DMS79 treated with DMSO at 0.1 percent for 48 hours (cell line): Measurements from ENCODE around the gene ZNF93.
"Not testable (repeated sequence)": the region's sequence is repeated elsewhere in the genome, so short reads cannot be mapped to it uniquely, and the experiment has no call there.

ENCODE experiments used
- DNase-seq: peaks from one replicate; lab custom pipeline; 2025; lab: John Stamatoyannopoulos, UW

The ZNF93 gene

DNA sequence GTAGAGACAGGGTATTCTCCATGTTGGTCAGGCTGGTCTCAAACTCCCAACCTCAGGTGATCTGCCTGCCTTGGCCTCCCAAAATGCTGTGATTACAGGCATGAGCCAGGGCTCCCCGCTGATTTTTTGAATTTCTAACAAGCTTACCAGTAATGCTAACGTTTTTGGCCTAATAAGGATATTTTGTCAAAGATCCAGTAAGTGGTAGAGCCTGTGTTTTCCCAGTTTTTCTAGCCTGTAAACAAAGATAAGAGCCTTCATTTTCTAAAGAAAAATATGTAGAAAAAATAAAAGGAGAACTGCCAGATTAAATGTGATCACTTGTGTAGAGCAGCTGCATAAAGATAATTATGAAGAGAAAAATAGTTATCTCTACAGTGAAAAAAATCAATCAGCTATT lies 37.7 kb downstream of the ZNF93 start:
- no peak for DNase-seq

DNA sequence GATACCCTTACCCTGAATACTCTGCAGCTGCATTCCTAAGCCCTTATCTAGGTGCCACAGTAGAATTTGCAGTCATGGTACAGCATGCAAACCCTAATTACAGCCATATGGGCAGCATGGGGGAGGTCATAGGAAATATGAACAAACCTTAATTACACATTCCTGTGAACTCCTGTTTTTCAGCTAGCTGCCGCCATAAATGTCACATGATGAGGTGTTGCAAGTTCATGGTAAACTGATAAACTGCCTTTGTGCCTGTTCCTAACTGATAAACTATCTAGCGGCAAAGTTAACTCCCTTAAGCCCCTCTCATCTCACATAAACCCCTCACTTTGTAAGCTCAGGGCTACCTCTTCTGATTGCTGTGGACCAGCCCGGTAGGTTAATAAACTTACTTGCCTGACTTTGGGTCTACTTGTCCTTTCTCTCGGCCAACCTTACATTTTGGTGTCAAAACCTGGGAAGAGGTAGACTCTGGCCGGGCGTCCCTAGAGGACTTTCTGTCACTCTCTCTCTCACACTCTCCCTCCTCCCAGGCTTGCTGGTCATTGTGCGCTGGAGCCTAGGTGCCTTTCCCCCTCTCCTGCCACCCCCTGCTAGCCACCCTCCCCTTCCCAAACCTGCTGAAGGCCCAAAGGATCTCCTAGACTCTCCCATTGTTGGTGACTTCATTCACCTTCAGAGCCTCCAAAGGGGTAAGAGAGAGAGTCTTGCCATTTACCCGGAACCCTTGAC lies 43.3 kb downstream of the ZNF93 start:
- DNase-seq = no peak

DNA sequence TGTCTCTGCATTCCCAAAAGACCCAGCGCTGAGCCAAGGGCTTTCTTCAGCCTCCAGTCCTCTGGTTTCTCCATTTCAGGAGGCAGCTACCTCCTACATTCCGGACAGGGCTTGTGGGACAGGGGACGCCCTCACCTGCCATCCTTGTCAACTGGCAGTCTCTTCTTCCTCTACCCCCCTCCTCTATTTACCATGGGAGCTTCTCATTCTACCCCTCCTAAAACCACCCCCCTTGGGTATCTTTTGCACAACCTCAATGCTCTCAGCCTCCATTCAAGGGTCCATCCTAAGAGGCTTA lies 43.8 kb downstream of the ZNF93 start:
- no peak for DNase-seq

DNA sequence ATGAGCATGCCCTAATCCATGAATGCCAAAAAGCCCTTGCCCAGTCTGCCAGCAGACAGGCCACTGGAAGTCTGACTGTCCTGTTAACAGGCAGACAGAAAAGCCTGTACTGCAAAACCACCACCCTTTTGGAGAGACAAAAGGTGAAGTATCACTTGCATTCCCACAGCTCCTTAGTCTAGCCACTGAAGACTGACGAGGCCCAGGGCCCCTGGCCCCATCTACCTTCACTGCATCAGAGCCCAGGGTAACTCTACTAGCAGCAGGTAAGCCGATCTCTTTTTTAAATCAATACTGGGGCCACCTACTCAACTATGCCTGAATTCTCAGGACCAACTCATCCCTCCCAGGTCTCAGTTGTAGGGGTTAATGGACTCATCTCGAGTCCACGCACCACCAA lies 45.5 kb downstream of the ZNF93 start:
- no peak for DNase-seq

DNA sequence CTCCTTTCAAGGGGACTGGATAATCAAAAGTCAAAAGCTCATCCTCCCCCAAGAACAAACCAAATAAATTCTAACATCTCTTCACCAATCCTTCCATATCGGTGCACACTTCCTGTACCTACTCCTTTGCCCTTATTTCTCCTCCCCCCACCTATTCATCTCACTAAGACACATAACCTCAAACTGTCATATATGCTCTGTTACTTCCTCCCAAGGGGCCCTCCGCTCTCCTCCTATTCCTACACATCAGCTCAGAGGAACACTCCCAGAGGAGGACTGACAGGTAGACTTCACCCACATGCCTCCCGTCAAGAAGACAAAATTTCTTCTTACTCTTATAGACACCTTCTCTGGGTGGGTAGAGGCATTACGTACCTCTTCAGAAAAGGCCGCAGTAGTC lies 48.1 kb downstream of the ZNF93 start:
- no peak for DNase-seq

DNA sequence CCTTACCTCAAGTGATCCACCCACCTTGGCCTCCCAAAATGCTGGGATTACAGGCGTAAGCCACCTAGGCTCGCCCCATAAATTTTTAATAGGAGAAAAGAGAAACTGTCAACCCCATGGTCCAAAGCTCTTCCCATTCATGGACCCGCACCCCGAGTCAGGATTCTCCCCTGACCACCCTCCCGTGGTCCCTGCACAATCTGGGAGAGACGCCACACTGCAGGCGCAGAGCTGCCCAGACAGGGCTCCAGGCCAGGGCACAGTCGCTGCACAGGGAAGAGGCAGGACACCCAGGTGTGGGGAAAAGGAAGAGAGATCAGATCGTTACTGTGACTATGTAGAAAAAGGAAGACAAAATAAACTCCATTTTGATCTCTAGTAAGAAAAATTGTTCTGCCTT lies 54.5 kb downstream of the ZNF93 start:
- DNase-seq = no peak

DNA sequence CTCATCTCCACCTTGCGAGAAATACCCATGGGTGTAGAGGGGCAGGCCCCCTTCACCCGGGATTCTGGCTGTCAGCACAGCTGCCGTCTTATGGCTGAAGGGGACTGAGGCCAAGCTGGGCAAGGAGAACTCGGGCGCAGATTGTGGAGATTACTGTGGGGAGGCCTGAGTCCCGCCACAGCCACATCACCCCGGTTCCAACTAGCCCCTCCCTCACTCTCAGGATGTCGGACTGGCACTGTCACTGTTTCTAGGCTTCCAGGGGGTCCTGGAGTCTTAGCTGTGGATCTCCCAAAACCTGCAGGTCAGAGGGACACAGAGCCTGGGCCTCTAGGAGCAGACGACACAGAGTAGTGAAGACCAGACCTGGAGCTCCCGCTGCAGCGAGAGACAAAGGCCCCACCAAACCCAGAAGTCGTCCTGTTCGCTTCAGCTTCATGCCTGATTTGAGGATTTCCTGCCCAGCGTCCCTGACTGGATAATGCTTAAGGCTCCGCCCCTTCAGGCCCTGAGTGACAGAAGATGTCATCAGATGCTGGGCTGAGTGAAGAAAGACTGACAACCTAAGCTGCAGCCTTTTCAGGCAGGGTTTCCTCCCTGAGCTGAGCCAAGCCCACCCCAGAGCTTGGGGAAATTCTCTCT lies 55.8 kb downstream of the ZNF93 start:
- no peak for DNase-seq

DNA sequence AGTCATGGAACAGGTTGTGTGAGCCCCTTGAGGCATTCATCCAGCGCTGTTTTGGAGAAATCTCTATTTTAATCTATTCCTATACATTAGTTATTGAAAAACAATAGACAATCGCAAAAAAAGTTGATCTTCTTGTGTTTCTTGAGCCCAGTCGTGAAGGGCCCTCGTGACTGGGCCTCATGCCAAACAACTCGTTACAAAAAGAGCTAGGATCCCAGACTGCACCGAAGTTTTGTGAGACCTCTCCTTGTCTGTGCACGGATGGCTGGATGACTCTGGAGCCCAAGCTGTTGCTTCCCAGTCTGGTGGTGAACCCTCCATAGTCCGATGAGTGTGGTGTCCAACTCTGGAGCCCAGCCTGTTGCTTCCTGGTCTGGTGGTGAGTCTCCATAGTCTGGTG lies 57.0 kb downstream of the ZNF93 start:
- not testable (repeated sequence) for DNase-seq

DNA sequence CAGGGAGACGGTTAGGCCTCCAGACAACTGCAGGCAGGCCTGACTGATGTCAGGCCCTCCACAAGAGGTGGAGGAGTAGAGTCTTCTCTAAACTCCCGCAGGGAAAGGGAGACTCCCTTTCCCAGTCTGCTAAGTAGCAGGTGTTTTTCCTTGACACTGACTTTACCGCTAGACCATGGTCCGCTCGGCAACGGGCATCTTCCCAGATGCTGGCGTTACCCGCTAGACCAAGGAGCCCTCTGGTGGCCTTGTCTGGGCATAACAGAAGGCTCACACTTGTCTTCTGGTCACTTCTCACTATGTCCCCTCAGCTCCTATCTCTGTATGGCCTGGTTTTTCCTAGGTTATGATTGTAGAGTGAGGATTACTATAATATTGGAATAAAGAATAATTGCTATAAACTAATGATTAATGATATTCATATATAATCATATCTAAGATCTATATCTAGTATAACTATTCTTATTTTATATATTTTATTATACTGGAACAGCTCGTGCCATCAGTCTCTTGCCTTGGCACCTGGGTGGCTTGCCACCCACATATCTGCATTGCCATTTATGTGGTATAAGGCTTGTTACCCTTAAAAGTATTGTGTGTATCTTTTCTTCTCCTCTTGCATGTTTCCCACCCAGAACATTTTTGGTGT lies 58.5 kb downstream of the ZNF93 start:
- DNase-seq = not testable (repeated sequence)

DNA sequence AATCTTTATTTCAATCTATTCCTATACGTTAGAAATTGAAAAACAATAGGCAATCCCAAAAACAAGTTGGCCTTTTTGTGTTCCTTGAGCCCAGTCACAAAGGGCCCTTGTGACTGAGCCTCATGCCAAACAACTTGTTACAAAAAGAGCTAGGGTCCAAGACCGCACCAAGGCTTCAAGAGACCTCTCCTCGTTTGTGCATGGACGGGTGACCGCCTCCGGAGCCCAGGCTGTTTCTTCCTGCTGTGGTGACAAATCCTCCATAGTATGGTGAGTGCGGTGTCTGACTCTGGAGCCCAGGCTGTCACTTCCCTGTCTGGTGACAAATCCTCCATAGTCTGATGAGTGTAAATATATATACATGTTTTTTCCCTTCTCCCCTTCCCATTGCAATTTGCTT lies 63.7 kb downstream of the ZNF93 start:
- no peak for DNase-seq

DNA sequence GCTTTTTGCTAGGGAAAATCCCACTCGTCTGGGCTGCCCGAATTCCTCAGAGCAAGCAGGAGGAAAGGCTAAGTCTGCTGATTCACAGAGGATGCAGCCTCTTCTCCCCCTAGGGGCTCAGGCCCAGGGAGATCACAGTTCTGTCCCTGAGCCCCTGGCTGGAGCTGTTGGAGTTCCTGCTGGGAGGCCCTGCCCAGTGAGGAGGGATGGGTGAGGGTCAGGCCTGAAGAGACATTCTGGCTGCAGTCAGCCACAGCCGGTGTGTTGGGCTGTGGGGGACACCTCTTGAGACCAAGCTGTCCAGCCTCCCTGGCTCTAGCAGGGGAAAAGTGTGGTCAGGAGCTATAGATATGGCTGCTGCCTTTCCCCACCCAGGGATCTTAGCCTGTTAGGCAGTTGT lies 65.4 kb downstream of the ZNF93 start:
- not testable (repeated sequence) for DNase-seq

DNA sequence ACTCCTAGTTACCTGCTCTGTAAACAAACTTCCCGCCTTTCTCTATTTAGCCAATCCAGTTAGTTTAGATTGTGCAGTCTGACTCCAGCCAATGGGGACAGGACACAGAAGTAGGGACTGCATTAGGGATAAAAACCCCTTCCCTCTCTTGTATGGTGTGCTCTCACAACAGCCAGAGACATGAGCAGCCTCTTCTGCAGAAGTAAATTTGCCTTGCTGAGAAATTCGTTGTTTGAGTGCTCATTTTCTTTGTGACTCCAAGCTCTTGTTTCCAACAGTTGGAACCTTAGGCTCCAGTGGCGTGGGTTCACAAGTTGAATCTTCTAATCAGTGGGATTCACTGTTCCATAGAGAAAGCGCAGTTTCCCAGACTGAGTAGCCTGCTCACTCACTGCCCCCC lies 66.1 kb downstream of the ZNF93 start:
- DNase-seq = no peak
